Effector memory CD4-positive, alpha-beta T cell (primary cell): ENCODE results near the gene SURF1.
"Not testable (repeated sequence)": the region's sequence is repeated elsewhere in the genome, so short reads cannot be mapped to it uniquely, and the experiment has no call there.

Experiments used
- DNase-seq, 3 donors: peaks; one replicate each; pipeline ENCODE4 v3.0.0-alpha.2; 2020
- H3K27ac ChIP-seq: 2 replicates; pipeline ENCODE4 v1.7.0; 2013; ENCODE audit warnings: mild to moderate bottlenecking, low read length, moderate library complexity; ENCODE audit not compliant: insufficient read depth, poor library complexity, severe bottlenecking
- H3K27me3 ChIP-seq: replicated peaks from 2 replicates; pipeline ENCODE4 v1.7.0; 2013; ENCODE audit warnings: mild to moderate bottlenecking, low read length; ENCODE audit not compliant: insufficient read depth, control insufficient read depth, poor library complexity, severe bottlenecking
- H3K36me3 ChIP-seq: 2 replicates; pipeline ENCODE4 v1.7.0; 2013; ENCODE audit warnings: mild to moderate bottlenecking, low read length, moderate library complexity; ENCODE audit not compliant: control insufficient read depth, insufficient read depth
- H3K4me1 ChIP-seq: 2 replicates; pipeline ENCODE4 v1.7.0; 2013; ENCODE audit warnings: low read length, mild to moderate bottlenecking; ENCODE audit not compliant: control insufficient read depth, insufficient read depth, poor library complexity, severe bottlenecking
- H3K4me3 ChIP-seq: 2 replicates; pipeline ENCODE4 v1.7.0; 2013; ENCODE audit warnings: low read length, low read depth, mild to moderate bottlenecking; ENCODE audit not compliant: insufficient read depth, poor library complexity, severe bottlenecking
- H3K9me3 ChIP-seq: 2 replicates; pipeline ENCODE4 v1.7.0; 2013; ENCODE audit warnings: mild to moderate bottlenecking, low read length, moderate library complexity; ENCODE audit not compliant: control insufficient read depth

Gene SURF1

GRCh38 chr9:133385452-133385851 lies 29.2 kb upstream of the SURF1 start:
- Histone ChIP-seq H3K27me3 (no peaks in the 10 kb centered on the region), H3K36me3 (no peaks in the 10 kb centered on the region), H3K9me3 (no peaks in the 10 kb centered on the region), H3K27ac (no peak overlapping the region), H3K4me1 (no peaks in the 10 kb centered on the region), H3K4me3 (no peak overlapping the region)
- DNase-seq = no peak

DNA sequence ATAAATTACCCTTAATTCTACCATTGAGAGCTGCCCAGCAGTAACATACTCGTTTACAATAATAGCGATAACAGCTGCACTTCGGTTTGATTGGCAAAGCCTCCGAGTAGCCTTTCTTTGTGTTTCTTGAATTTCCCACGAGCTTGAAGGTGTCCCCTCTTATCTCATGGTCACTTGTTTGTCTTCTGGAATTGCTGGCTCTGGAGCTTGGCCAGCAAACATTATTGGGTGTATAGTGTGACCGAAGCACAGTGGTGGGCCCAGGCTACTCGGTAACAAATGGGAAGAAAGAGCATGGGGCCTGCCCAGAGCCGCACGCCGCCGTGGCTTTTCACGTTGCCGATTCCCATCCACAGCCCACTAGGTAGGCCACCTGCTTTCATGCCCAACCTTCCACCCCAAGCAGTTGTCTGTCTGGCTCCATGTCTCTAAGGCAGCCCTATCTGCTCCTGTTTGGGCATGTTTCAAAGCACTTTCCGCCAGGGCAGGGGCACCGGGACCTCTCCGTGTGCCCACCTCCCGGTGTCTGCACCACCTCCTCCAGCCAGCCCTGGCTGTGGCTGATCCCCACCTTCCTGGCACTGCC lies 28.5 kb upstream of the SURF1 start:
- Histone ChIP-seq H3K36me3 (no peaks in the 10 kb centered on the region), H3K4me1 (no peaks in the 10 kb centered on the region), H3K27ac (no peak overlapping the region), H3K4me3 (no peak overlapping the region), H3K9me3 (no peaks in the 10 kb centered on the region), H3K27me3 (no peaks in the 10 kb centered on the region)
- no peak for DNase-seq

DNA sequence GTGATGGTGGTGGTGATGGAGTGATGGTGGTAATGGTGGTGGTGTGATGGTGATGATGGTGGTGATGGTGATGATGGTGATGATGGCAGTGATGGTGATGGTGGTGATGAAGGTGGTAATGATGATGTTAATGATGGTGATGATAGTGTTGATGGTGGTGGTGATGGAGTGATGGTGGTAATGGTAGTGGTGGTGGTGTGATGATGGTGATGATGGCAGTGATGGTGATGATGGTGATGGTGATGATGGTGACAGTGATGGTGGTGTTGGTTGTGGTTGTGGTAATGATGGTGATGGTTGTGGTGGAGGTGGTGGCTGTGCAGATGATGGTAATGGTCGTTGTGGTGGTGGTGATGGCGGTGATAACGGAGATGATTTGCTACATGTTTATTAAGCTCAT lies 27.2 kb upstream of the SURF1 start:
- Histone ChIP-seq H3K4me3 (no peak overlapping the region), H3K27me3 (no peaks in the 10 kb centered on the region), H3K36me3 (no peaks in the 10 kb centered on the region), H3K4me1 (no peaks in the 10 kb centered on the region), H3K9me3 (no peaks in the 10 kb centered on the region), H3K27ac (no peak overlapping the region)
- no peak for DNase-seq

DNA sequence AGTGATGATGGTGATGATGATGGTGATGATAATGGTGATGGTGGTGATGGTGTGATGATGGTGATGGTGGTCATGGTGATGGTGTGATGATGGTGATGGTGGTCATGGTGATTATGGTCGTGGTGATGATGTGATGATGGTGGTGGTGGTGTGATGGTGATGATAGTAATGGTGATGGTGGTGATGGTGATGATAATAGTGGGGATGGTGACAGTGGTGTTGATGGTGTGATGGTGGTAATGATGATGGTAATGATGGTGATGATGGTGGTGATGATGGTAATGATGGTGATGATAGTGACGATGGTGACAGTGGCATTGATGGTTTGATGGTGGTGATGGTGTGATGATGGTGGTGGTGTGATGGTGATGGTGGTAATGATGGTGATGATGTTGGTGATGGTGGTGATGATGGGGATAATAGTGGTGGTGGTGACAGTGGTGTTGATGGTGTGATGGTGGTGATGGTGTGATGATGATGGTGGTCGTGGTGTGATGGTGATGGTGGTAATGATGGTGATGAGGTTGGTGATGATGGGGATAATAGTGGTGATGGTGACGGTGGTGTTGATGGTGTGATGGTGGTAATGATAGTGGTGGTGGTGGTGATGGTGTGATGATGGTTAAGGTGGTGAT lies 26.3 kb upstream of the SURF1 start:
- Histone ChIP-seq H3K27ac (no peak overlapping the region), H3K27me3 (no peaks in the 10 kb centered on the region), H3K4me3 (no peak overlapping the region), H3K9me3 (no peaks in the 10 kb centered on the region), H3K4me1 (no peaks in the 10 kb centered on the region), H3K36me3 (no peaks in the 10 kb centered on the region)
- DNase-seq = no peak

GRCh38 chr9:133380734-133381133 lies 24.4 kb upstream of the SURF1 start:
- Histone ChIP-seq H3K27me3 (no peaks in the 10 kb centered on the region), H3K4me3 (no peak overlapping the region), H3K4me1 (peaks cover 7% of the 10 kb centered on the region), H3K27ac (no peak overlapping the region), H3K9me3 (no peaks in the 10 kb centered on the region), H3K36me3 (no peaks in the 10 kb centered on the region)
- no peak for DNase-seq

DNA sequence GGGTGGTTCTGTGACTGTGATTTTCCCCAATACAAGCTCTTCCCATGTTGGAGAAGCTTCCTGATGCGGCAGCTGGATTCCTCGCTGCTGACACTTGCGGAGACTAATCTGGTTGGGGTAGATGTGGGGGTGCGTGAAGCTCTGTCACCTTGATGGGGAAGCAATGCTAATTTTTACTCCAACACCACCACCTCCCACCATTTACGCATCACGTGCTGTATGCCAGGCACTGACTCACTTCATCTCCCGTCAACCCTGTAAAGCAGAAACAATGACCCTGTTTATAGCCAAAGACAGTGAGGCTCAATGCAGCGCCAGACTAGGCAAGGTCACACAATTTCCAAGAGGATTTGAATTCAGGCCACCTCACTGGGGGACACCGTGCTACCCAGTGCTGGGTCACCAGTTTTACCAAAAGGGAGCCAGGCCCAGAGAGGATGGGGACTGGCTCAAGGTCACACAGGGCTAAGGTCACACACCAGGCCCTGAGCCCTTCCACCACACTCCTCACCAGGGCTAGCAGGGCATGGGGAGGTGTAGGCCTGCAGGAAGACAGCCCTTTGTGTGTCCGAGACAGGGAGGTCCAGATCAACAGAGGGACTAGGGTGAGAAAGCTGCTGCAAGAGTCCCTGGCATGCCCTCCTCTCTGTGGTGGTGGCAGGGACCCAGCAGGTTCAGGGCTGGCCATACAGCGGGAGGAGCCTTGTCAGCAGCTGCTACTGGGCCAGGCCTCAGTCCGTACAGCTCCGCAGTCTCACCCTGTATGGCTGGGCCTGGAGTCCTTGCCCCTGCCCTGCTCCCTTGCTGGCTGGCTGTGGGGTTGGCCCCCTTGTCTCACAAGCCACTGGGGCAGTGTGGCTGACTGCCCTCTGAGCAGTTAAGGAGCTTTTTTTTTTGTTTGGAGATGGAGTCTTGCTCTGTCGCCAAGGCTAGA lies 23.1 kb upstream of the SURF1 start:
- no peak for DNase-seq
- Histone ChIP-seq H3K4me1 (peaks cover 7% of the 10 kb centered on the region), H3K9me3 (no peaks in the 10 kb centered on the region), H3K4me3 (no peak overlapping the region), H3K27ac (no peak overlapping the region), H3K27me3 (no peaks in the 10 kb centered on the region), H3K36me3 (no peaks in the 10 kb centered on the region)

- DNase-seq = no peak
- no peak overlapping the region for H3K4me3 ChIP-seq
- no peaks in the 10 kb centered on the region for H3K27me3 ChIP-seq
- H3K9me3 ChIP-seq = no peaks in the 10 kb centered on the region
- H3K4me1 ChIP-seq = peaks cover 16% of the 10 kb centered on the region
- H3K36me3 ChIP-seq = no peaks in the 10 kb centered on the region
- H3K27ac ChIP-seq = no peak overlapping the region
Observed at GRCh38 chr9:133378408-133378962, 22.2 kb upstream of the SURF1 start.

DNA sequence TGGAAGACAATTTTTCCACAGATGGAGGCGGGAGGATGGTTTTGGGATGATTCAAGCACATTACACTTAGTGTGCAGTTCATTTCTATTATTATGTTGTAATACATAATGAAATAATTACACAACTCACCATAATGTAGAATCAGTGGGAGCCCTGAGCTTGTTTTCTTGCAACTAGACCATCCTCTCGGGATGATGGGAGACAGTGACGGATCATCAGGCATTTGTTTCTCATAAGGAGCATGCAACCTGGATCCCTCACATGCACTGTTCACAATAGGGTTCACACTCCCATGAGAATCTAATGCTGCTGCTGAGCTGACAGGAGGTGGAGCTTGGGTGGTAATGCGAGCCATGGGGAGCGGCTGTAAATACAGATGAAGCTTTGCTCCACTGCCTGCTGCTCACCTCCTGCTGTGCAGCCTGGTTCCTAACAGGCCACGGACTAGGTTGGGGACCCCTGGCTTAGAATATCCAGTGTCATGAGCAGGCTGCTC lies 21.5 kb upstream of the SURF1 start:
- H3K9me3 ChIP-seq = no peaks in the 10 kb centered on the region
- H3K27me3 ChIP-seq = no peaks in the 10 kb centered on the region
- no peak for DNase-seq
- H3K36me3 ChIP-seq = no peaks in the 10 kb centered on the region
- H3K4me1 ChIP-seq = peaks cover 22% of the 10 kb centered on the region
- H3K4me3 ChIP-seq = no peak overlapping the region
- H3K27ac ChIP-seq = no peak overlapping the region

GRCh38 chr9:133377280-133377679 lies 21.0 kb upstream of the SURF1 start:
- H3K27me3 ChIP-seq, H3K27ac ChIP-seq, H3K4me3 ChIP-seq, H3K36me3 ChIP-seq, DNase-seq, H3K9me3 ChIP-seq: not testable (repeated sequence)
- H3K4me1 ChIP-seq = peaks cover 27% of the 10 kb centered on the region
